PC-9 (cell line): ENCODE results near the gene ATP6V0D1. TPM values are rescaled to one million over a fixed set of nuclear protein-coding genes. Genes with fewer than 3 reads are reported as not detected.

Experiments
- BruUV-seq: library from RNA; stranded (reverse); fragments of 400-500 nt; replicated peaks from 2 replicates; lab custom pipeline; 2021; lab: Mats Ljungman, UMichigan
- CTCF ChIA-PET: fragments of 300-600 bp; sonication (Branson Sonifier 250); formaldehyde crosslinking; loops from one replicate; lab custom pipeline; 2022; ENCODE audit warnings: antibody characterized with exemption; lab: Charles Lee
- POLR2A ChIA-PET: fragments of 300-600 bp; sonication (Branson Sonifier 250); formaldehyde crosslinking; loops from one replicate; lab custom pipeline; 2022; ENCODE audit warnings: antibody characterized with exemption; ENCODE audit not compliant: unreplicated experiment; lab: Charles Lee
- DNase-seq, 2 experiments: peaks; one replicate each; pipeline versions ENCODE4 v3.0.0 to v3.0.0-alpha.2; 2015 to 2022; ENCODE audit warnings: mixed read lengths in 1 of 2
- H2AFZ ChIP-seq: fragments of 200-600 bp; sonication (generic); 2 replicates; pipeline ENCODE4 v1.8.1; 2017; ENCODE audit warnings: antibody characterized with exemption
- H3F3A ChIP-seq: fragments of 200-600 bp; sonication (generic); 2 replicates; pipeline ENCODE4 v1.8.1; 2017; ENCODE audit warnings: antibody characterized with exemption, mild to moderate bottlenecking, low read depth; ENCODE audit not compliant: insufficient read depth
- H3K27ac ChIP-seq: fragments of 200-600 bp; sonication (generic); 2 replicates; pipeline ENCODE4 v1.6.1; 2016; ENCODE audit warnings: mixed run types
- H3K27me3 ChIP-seq: fragments of 200-600 bp; sonication (generic); 2 replicates; pipeline ENCODE4 v1.6.1; 2016; ENCODE audit warnings: low read depth, mixed run types; ENCODE audit not compliant: insufficient read depth
- H3K36me3 ChIP-seq: fragments of 200-600 bp; sonication (generic); 2 replicates; pipeline ENCODE4 v1.6.1; 2016; ENCODE audit warnings: low read depth, mixed run types
- H3K4me1 ChIP-seq: fragments of 200-600 bp; sonication (generic); replicated peaks from 2 replicates; pipeline ENCODE4 v1.6.1; 2016; ENCODE audit warnings: mixed run types; ENCODE audit not compliant: insufficient read depth
- H3K4me2 ChIP-seq: fragments of 200-600 bp; sonication (generic); 2 replicates; pipeline ENCODE4 v1.6.1; 2017; ENCODE audit warnings: mixed run types
- H3K4me3 ChIP-seq: fragments of 200-600 bp; sonication (generic); 2 replicates; pipeline ENCODE4 v1.6.1; 2016; ENCODE audit warnings: mixed run types
- H3K79me2 ChIP-seq: fragments of 200-600 bp; sonication (generic); 2 replicates; pipeline ENCODE4 v1.6.1; 2017; ENCODE audit warnings: low read depth, mixed run types
- H3K9me2 ChIP-seq: fragments of 200-600 bp; sonication (generic); 2 replicates; pipeline ENCODE4 v1.8.1; 2017; ENCODE audit warnings: mild to moderate bottlenecking; ENCODE audit not compliant: insufficient read depth
- H3K9me3 ChIP-seq: fragments of 200-600 bp; sonication (generic); 2 replicates; pipeline ENCODE4 v1.8.1; 2016; ENCODE audit warnings: low read depth; ENCODE audit not compliant: insufficient read depth
- H4K20me1 ChIP-seq: fragments of 200-600 bp; sonication (generic); 2 replicates; pipeline ENCODE4 v1.8.1; 2017; ENCODE audit not compliant: insufficient read depth
- CTCF ChIP-seq: fragments of 200-600 bp; sonication (generic); conservative IDR thresholded peaks from 2 replicates; pipeline ENCODE4 v1.6.1; 2017; ENCODE audit warnings: mixed run types, antibody characterized with exemption, mild to moderate bottlenecking, moderate library complexity
- EZH2 ChIP-seq: fragments of 200-600 bp; sonication (generic); IDR thresholded peaks from 2 replicates; pipeline ENCODE4 v1.8.0; 2017; ENCODE audit warnings: antibody characterized with exemption, low read depth
- intact Hi-C: fragments of 100-400 bp; cut with micrococcal nuclease; formaldehyde crosslinking; loops from one replicate; pipeline ENCODE4 v1.10.0; 2022; ENCODE audit not compliant: unreplicated experiment
- total RNA-seq: library from RNA; stranded (reverse); gene quantifications from 2 replicates; pipeline ENCODE4 v1.2.3, GENCODE V29; 2021

Gene ATP6V0D1
- total RNA-seq, 1 experiment from 2014 or later, result 61.0 TPM

GRCh38 chr16:67391424-67392300 lies 89.3 kb downstream of the ATP6V0D1 start:
- peaks cover 12% of the 10 kb centered on the region for H3K4me1 ChIP-seq
- no peak for DNase-seq

GRCh38 chr16:67390816-67391423 lies 90.0 kb downstream of the ATP6V0D1 start:
- H3K9me3 ChIP-seq, result no peaks in the 10 kb centered on the region
- no peak for DNase-seq
- no peaks in the 10 kb centered on the region for H4K20me1 ChIP-seq
- no peak overlapping the region for H3K4me3 ChIP-seq
- CTCF ChIA-PET, result no interaction called here
- H3K4me2 ChIP-seq, result no peak overlapping the region
- H3K36me3 ChIP-seq, result no peaks in the 10 kb centered on the region
- TF ChIP-seq CTCF (no peak), EZH2 (no peak)
- H3K9me2 ChIP-seq, result no peaks in the 10 kb centered on the region
- no TSS peak for BruUV-seq
- H2AFZ ChIP-seq, result no peak overlapping the region
- no peaks in the 10 kb centered on the region for H3K27me3 ChIP-seq
- H3K27ac ChIP-seq, result no peak overlapping the region
- POLR2A ChIA-PET, result no interaction called here
- intact Hi-C loops, result loop anchor here (10.0 kb wide), 1 partner anchor 196 kb away; the partner anchor contains the start of genes E2F4, ELMO3 and EXOC3L1
- H3F3A ChIP-seq, result peaks cover 6% of the 10 kb centered on the region; the same call in 1 of the 2 replicates
- no peaks in the 10 kb centered on the region for H3K79me2 ChIP-seq
- H3K4me1 ChIP-seq, result peaks cover 5% of the 10 kb centered on the region

More at GRCh38 chr16:67391424-67392300, 89.3 kb downstream of the ATP6V0D1 start:
- Histone ChIP-seq H4K20me1 (no peaks in the 10 kb centered on the region), H3K4me3 (no peak overlapping the region), H2AFZ (no peak overlapping the region), H3F3A (peaks cover 7% of the 10 kb centered on the region), H3K9me3 (no peaks in the 10 kb centered on the region), H3K4me2 (no peak overlapping the region), H3K27ac (no peak overlapping the region), H3K9me2 (no peaks in the 10 kb centered on the region), H3K79me2 (no peaks in the 10 kb centered on the region), H3K27me3 (no peaks in the 10 kb centered on the region), H3K36me3 (no peaks in the 10 kb centered on the region)
- TF ChIP-seq EZH2 (no peak), CTCF (no peak)
- ChIA-PET CTCF (no interaction called here), POLR2A (interaction anchor here (0.6 kb wide), 1 partner anchor 17 kb away, joined by 4 read pairs; no protein-coding TSS in a partner anchor)
- no TSS peak for BruUV-seq
- intact Hi-C loops, result loop anchor here (10.0 kb wide), 1 partner anchor 197 kb away; the partner anchor contains the start of genes E2F4, ELMO3 and EXOC3L1
